Measurements from ENCODE around the gene TLN1. TPM values are rescaled to one million over a fixed set of nuclear protein-coding genes. Genes with fewer than 3 reads are reported as not detected.

Gene TLN1
- total and polyA plus RNA-seq, 2 of the 4 experiments (the other 2 are of a cell fraction) = 228 to 346 TPM

DNA sequence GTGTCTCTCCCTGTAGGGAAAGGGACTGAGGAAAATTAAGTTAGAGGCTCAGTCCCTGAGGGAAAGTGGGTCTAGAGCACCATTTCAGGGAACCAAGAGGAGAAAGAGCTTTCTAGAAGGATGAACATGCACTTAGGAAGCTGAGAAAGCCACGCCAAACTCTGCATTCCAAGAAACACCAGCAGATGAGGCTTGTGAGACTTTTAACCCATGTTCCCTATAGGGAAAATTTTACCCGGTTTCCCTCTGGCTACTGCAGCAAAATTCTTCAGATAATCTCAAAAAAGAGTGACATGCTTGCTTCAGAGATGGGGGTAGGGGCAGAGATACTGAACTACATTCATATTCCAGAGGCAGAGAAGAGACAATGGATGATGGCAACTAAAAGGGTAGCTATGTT is 8.6 kb downstream of the TLN1 start:
- no peak overlapping the region for H3K27ac ChIP-seq (ENCODE audit: insufficient read depth, low read length)
- intact Hi-C loops (cut with micrococcal nuclease) (no loop called here), in situ Hi-C loops (cut with MboI; ENCODE audit: low sequenced_read_pairs) (no loop called here), dilution Hi-C loops (cut with HindIII; ENCODE audit: low sequenced_read_pairs, unreplicated experiment) (no loop called here)
- peaks cover 40% of the 10 kb centered on the region for H4K20me1 ChIP-seq (ENCODE audit: insufficient read depth, low read length)
- no peak overlapping the region for H4K91ac ChIP-seq (ENCODE audit: insufficient read depth, low read depth, low read length)
- peaks cover 7% of the 10 kb centered on the region; the same call in 1 of the 2 replicates for H3K9me1 ChIP-seq (ENCODE audit: insufficient read depth, low read length)
- no peak for TF ChIP-seq CEBPB (IDR thresholded peaks at IDR 0.05; ENCODE audit: low read depth, low read length)
- no peak for TF ChIP-seq POLR2A (IDR thresholded peaks at IDR 0.05; ENCODE audit: low read depth, low read length)
- TF ChIP-seq RCOR1 (IDR thresholded peaks at IDR 0.05; ENCODE audit: insufficient replicate concordance, low read length) = no peak
- TF ChIP-seq, protein P1, sequence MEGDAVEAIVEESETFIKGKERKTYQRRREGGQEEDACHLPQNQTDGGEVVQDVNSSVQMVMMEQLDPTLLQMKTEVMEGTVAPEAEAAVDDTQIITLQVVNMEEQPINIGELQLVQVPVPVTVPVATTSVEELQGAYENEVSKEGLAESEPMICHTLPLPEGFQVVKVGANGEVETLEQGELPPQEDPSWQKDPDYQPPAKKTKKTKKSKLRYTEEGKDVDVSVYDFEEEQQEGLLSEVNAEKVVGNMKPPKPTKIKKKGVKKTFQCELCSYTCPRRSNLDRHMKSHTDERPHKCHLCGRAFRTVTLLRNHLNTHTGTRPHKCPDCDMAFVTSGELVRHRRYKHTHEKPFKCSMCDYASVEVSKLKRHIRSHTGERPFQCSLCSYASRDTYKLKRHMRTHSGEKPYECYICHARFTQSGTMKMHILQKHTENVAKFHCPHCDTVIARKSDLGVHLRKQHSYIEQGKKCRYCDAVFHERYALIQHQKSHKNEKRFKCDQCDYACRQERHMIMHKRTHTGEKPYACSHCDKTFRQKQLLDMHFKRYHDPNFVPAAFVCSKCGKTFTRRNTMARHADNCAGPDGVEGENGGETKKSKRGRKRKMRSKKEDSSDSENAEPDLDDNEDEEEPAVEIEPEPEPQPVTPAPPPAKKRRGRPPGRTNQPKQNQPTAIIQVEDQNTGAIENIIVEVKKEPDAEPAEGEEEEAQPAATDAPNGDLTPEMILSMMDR (conservative IDR thresholded peaks at IDR 0.05; ENCODE audit: low read depth, low read length) = no peak
- TF ChIP-seq RAD21 (IDR thresholded peaks at IDR 0.05; ENCODE audit: low read length) = no peak
- TF ChIP-seq BHLHE40 (IDR thresholded peaks at IDR 0.05; ENCODE audit: low read depth, low read length) = no peak
- TF ChIP-seq FOS (IDR thresholded peaks at IDR 0.05; ENCODE audit: low read depth, low read length) = no peak
- no peak for TF ChIP-seq SMC3 (IDR thresholded peaks at IDR 0.05; ENCODE audit: low read depth, low read length)
- TF ChIP-seq, protein P2, sequence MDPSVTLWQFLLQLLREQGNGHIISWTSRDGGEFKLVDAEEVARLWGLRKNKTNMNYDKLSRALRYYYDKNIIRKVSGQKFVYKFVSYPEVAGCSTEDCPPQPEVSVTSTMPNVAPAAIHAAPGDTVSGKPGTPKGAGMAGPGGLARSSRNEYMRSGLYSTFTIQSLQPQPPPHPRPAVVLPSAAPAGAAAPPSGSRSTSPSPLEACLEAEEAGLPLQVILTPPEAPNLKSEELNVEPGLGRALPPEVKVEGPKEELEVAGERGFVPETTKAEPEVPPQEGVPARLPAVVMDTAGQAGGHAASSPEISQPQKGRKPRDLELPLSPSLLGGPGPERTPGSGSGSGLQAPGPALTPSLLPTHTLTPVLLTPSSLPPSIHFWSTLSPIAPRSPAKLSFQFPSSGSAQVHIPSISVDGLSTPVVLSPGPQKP (IDR thresholded peaks at IDR 0.05; ENCODE audit: borderline replicate concordance, low read depth, low read length) = no peak
- TF ChIP-seq MAFK (IDR thresholded peaks at IDR 0.05; ENCODE audit: low read depth, low read length) = no peak
- no peak for TF ChIP-seq RFX5 (IDR thresholded peaks at IDR 0.05; ENCODE audit: low read depth, low read length)
- no peak for TF ChIP-seq NFE2L2 (IDR thresholded peaks at IDR 0.05; ENCODE audit: low read depth, low read length)
- no peak for TF ChIP-seq CHD1 (IDR thresholded peaks at IDR 0.05; ENCODE audit: low read depth, low read length)
- H4K5ac ChIP-seq (ENCODE audit: low read depth, low read length) = no peak overlapping the region
- no peak overlapping the region for H4K8ac ChIP-seq (ENCODE audit: low read depth in 2 of 2, low read length in 2 of 2)
- no peak overlapping the region for H2AFZ ChIP-seq (replicated peaks; ENCODE audit: low read length, poor library complexity)
- H2BK20ac ChIP-seq (ENCODE audit: low read depth, low read length) = no peak overlapping the region
- H3K18ac ChIP-seq (ENCODE audit: low read depth, low read length) = no peak overlapping the region
- no peak for DNase-seq
- no peak overlapping the region for H2BK5ac ChIP-seq (ENCODE audit: low read depth, low read length, poor library complexity, severe bottlenecking)
- ChIA-PET CTCF (interaction anchor here (1.0 kb wide), 1 partner anchor 27 kb away, joined by 3 read pairs; no protein-coding TSS in a partner anchor), POLR2A (ENCODE audit: unreplicated experiment) (interaction anchor here (0.7 kb wide), 1 partner anchor 77 kb away, joined by 6 read pairs; no protein-coding TSS in a partner anchor)
- no peak overlapping the region for H3K23ac ChIP-seq (ENCODE audit: low read depth, low read length)
- H2BK15ac ChIP-seq (ENCODE audit: low read depth, low read length) = no peak overlapping the region
- peaks cover 49 to 87% of the 10 kb centered on the region in 2 experiments for H3K79me1 ChIP-seq (ENCODE audit: low read depth in 1 of 2, low read length in 2 of 2)
- no peak overlapping the region for H3K4me3 ChIP-seq (ENCODE audit: insufficient read depth, low read depth, low read length)
- H2AK5ac ChIP-seq (ENCODE audit: low read depth, low read length) = no peak overlapping the region
- no peak overlapping the region for H3K9ac ChIP-seq (ENCODE audit: low read depth, low read length)
- H2BK120ac ChIP-seq (ENCODE audit: low read depth, low read length) = no peak overlapping the region
- no peaks in the 10 kb centered on the region for H3K27me3 ChIP-seq (ENCODE audit: control insufficient read depth, insufficient read depth, low read length)
- WGBS, 2 experiments (ENCODE audit: extremely low coverage in 2 of 2, insufficient read length in 1 of 2) = no CpG with 5 or more reads among the region's 2 CpGs
- no TSS peak for BruUV-seq (replicated peaks)
- ATAC-seq (ENCODE audit: low read depth) = no peak
- no peak overlapping the region for H3K4me2 ChIP-seq (ENCODE audit: low read depth, low read length)
- H3K4me1 ChIP-seq (ENCODE audit: control insufficient read depth, insufficient read depth, low read length) = peaks cover 13% of the 10 kb centered on the region
- H3K9me3 ChIP-seq (ENCODE audit: control insufficient read depth, insufficient read depth, low read length) = no peaks in the 10 kb centered on the region
- H3K14ac ChIP-seq (replicated peaks; ENCODE audit: low read depth, low read length) = no peak overlapping the region
- no peak overlapping the region for H3K56ac ChIP-seq (ENCODE audit: extremely low read depth, insufficient read depth, low read length)
- H3K36me3 ChIP-seq (ENCODE audit: control insufficient read depth, insufficient read depth, low read length) = peaks cover 66% of the 10 kb centered on the region
- H2AK9ac ChIP-seq (replicated peaks; ENCODE audit: low read depth, low read length, poor library complexity) = no peak overlapping the region
- H3K4ac ChIP-seq (ENCODE audit: low read depth, low read length) = no peak overlapping the region
